HG03060 (cell line): Measurements from ENCODE around the gene WNT1.

Experiments used
- ATAC-seq: cut with Tn5 transposase; IDR thresholded peaks from one replicate; pipeline ENCODE4 v1.9.1; 2021; ENCODE audit warnings: low read depth, moderate number of reproducible peaks; ENCODE audit not compliant: unreplicated experiment

The WNT1 gene

GRCh38 chr12:48960834-48961233, 17.3 kb upstream of the WNT1 start:
- no peak for ATAC-seq

GRCh38 chr12:48961331-48961730, 16.8 kb upstream of the WNT1 start:
- ATAC-seq, result no peak

GRCh38 chr12:48961801-48962200, 16.3 kb upstream of the WNT1 start:
- ATAC-seq, result no peak

- no peak for ATAC-seq
These were observed 12.8 kb upstream of the WNT1 start for GRCh38 chr12:48965298-48965838.

GRCh38 chr12:48966177-48966895, 11.8 kb upstream of the WNT1 start:
- ATAC-seq, result no peak

GRCh38 chr12:48967991-48968390, 10.1 kb upstream of the WNT1 start:
- ATAC-seq, result no peak

- no peak for ATAC-seq
These were observed 9.7 kb upstream of the WNT1 start for GRCh38 chr12:48968467-48968866.

- ATAC-seq, result no peak
These were observed 8.9 kb upstream of the WNT1 start for GRCh38 chr12:48969160-48969771.

GRCh38 chr12:48969833-48970701, 8.1 kb upstream of the WNT1 start:
- ATAC-seq, result no peak

- ATAC-seq, result no peak
These were observed 7.3 kb upstream of the WNT1 start for GRCh38 chr12:48970702-48971334.

- no peak for ATAC-seq
These were observed 5.7 kb upstream of the WNT1 start for GRCh38 chr12:48972213-48972951.

- no peak for ATAC-seq
These were observed 5.1 kb upstream of the WNT1 start for GRCh38 chr12:48972952-48973483.

GRCh38 chr12:48973531-48973930, 4.6 kb upstream of the WNT1 start:
- no peak for ATAC-seq

- ATAC-seq, result no peak
These were observed 4.0 kb upstream of the WNT1 start for GRCh38 chr12:48973941-48974673.

- no peak for ATAC-seq
These were observed 536 bp upstream of the WNT1 start for GRCh38 chr12:48977290-48978281.

GRCh38 chr12:48978741-48979601, 849 bp downstream of the WNT1 start:
- ATAC-seq, result no peak
